Measurements from ENCODE around the gene INSR.

GRCh38 chr19:7211191-7211951, 82.8 kb downstream of the INSR start:
- no peak for TF ChIP-seq POLR2A (IDR thresholded peaks at IDR 0.05; ENCODE audit: low read length)
- no peak for TF ChIP-seq GATA1 (IDR thresholded peaks at IDR 0.05; ENCODE audit: low read depth, low read length)
